Endothelial cell (in vitro differentiated cells): ENCODE measurements around the gene ME2. TPM values are rescaled to one million over a fixed set of nuclear protein-coding genes. Genes with fewer than 3 reads are reported as not detected.
"Not testable (repeated sequence)": the region's sequence is repeated elsewhere in the genome, so short reads cannot be mapped to it uniquely, and the experiment has no call there.

Experiments used
- DNase-seq: peaks from one replicate; pipeline ENCODE4 v3.0.0; 2021; ENCODE audit warnings: low spot score
- H3K27ac Mint-ChIP-seq: one replicate; pipeline ENCODE4 v1.8.0; 2021; ENCODE audit warnings: mixed read lengths, inconsistent platforms; ENCODE audit not compliant: unreplicated experiment
- H3K27me3 Mint-ChIP-seq: one replicate; pipeline ENCODE4 v1.8.0; 2021; ENCODE audit warnings: mild to moderate bottlenecking, moderate library complexity, mixed read lengths, inconsistent platforms; ENCODE audit not compliant: unreplicated experiment
- H3K36me3 Mint-ChIP-seq: one replicate; pipeline ENCODE4 v1.8.0; 2021; ENCODE audit warnings: mild to moderate bottlenecking, low read depth, mixed read lengths, inconsistent platforms; ENCODE audit not compliant: unreplicated experiment
- H3K4me1 Mint-ChIP-seq: one replicate; pipeline ENCODE4 v1.8.0; 2021; ENCODE audit warnings: mild to moderate bottlenecking, mixed read lengths, inconsistent platforms; ENCODE audit not compliant: unreplicated experiment
- H3K4me3 Mint-ChIP-seq: one replicate; pipeline ENCODE4 v1.8.0; 2021; ENCODE audit warnings: mild to moderate bottlenecking, mixed read lengths, inconsistent platforms; ENCODE audit not compliant: unreplicated experiment
- H3K9me3 Mint-ChIP-seq: one replicate; pipeline ENCODE4 v1.8.0; 2021; ENCODE audit warnings: mixed read lengths, inconsistent platforms; ENCODE audit not compliant: unreplicated experiment
- CTCF ChIP-seq: fragments of 200-600 bp; sonication (generic); IDR thresholded peaks from one replicate; pipeline ENCODE4 v1.5.0; 2021; ENCODE audit warnings: antibody characterized with exemption; ENCODE audit not compliant: unreplicated experiment
- total RNA-seq: library from RNA; stranded (reverse); fragmentation: NEBNext Ultra II Directional; extraction: Animal tissue kit (Norgen Biotek cat#: 25700); gene quantifications from one replicate; pipeline ENCODE4 v1.2.1, GENCODE V29; 2021; ENCODE audit not compliant: unreplicated experiment

The ME2 gene
- total RNA-seq, 1 donor from 2014 or later = 41.9 TPM

- no peak for TF ChIP-seq CTCF
- DNase-seq = no peak
Measured at GRCh38 chr18:50986360-50987087, 107.6 kb downstream of the ME2 start.

GRCh38 chr18:50987261-50987660, 108.3 kb downstream of the ME2 start:
- TF ChIP-seq CTCF = no peak

More at GRCh38 chr18:50986360-50987087, 107.6 kb downstream of the ME2 start:
- H3K9me3 Mint-ChIP-seq = no peaks in the 10 kb centered on the region
- H3K36me3 Mint-ChIP-seq = peaks cover 8% of the 10 kb centered on the region
- no peaks in the 10 kb centered on the region for H3K4me1 Mint-ChIP-seq
- H3K27me3 Mint-ChIP-seq = no peaks in the 10 kb centered on the region
- H3K27ac Mint-ChIP-seq = no peak overlapping the region
- no peak overlapping the region for H3K4me3 Mint-ChIP-seq

GRCh38 chr18:50989711-50990110, 110.8 kb downstream of the ME2 start:
- TF ChIP-seq CTCF = no peak
- no peaks in the 10 kb centered on the region for H3K9me3 Mint-ChIP-seq
- no peak overlapping the region for H3K27ac Mint-ChIP-seq

More at GRCh38 chr18:50987261-50987660, 108.3 kb downstream of the ME2 start:
- no peak for DNase-seq
- Mint-ChIP-seq H3K4me1 (no peaks in the 10 kb centered on the region), H3K9me3 (no peaks in the 10 kb centered on the region), H3K27ac (no peak overlapping the region), H3K4me3 (no peak overlapping the region), H3K27me3 (no peaks in the 10 kb centered on the region), H3K36me3 (peaks cover 8% of the 10 kb centered on the region)

GRCh38 chr18:50992351-50992762, 113.4 kb downstream of the ME2 start:
- Mint-ChIP-seq H3K4me3 (no peak overlapping the region), H3K27ac (no peak overlapping the region), H3K4me1 (no peaks in the 10 kb centered on the region), H3K9me3 (no peaks in the 10 kb centered on the region), H3K36me3 (no peaks in the 10 kb centered on the region), H3K27me3 (peaks cover 3% of the 10 kb centered on the region)
- no peak for TF ChIP-seq CTCF
- no peak for DNase-seq

More at GRCh38 chr18:50989711-50990110, 110.8 kb downstream of the ME2 start:
- no peaks in the 10 kb centered on the region for H3K4me1 Mint-ChIP-seq
- H3K36me3 Mint-ChIP-seq = peaks cover 4% of the 10 kb centered on the region
- peaks cover 2% of the 10 kb centered on the region for H3K27me3 Mint-ChIP-seq
- DNase-seq = no peak
- no peak overlapping the region for H3K4me3 Mint-ChIP-seq

- DNase-seq = no peak
- H3K27me3 Mint-ChIP-seq = peaks cover 3% of the 10 kb centered on the region
Measured at GRCh38 chr18:50994031-50994430, 115.1 kb downstream of the ME2 start.

GRCh38 chr18:51003174-51003573, 124.3 kb downstream of the ME2 start:
- not testable (repeated sequence) for H3K4me3 Mint-ChIP-seq, H3K4me1 Mint-ChIP-seq, DNase-seq, H3K36me3 Mint-ChIP-seq, H3K9me3 Mint-ChIP-seq, H3K27ac Mint-ChIP-seq, H3K27me3 Mint-ChIP-seq

More at GRCh38 chr18:50994031-50994430, 115.1 kb downstream of the ME2 start:
- H3K9me3 Mint-ChIP-seq = no peaks in the 10 kb centered on the region
- H3K4me1 Mint-ChIP-seq = no peaks in the 10 kb centered on the region
- TF ChIP-seq CTCF = no peak
- H3K4me3 Mint-ChIP-seq = no peak overlapping the region
- no peak overlapping the region for H3K27ac Mint-ChIP-seq
- no peaks in the 10 kb centered on the region for H3K36me3 Mint-ChIP-seq
